Loucy (cell line): ENCODE results near the gene GSS.

Experiments used
- CTCF ChIP-seq: fragments of 200-600 bp; sonication (generic); conservative IDR thresholded peaks from 2 replicates; pipeline ENCODE4 v1.5.1; 2014; ENCODE audit warnings: mild to moderate bottlenecking, antibody characterized with exemption, low read length
- EZH2phosphoT487 ChIP-seq: fragments of 200-600 bp; IDR thresholded peaks from 2 replicates; pipeline ENCODE4 v1.6.1; 2018; ENCODE audit warnings: antibody characterized with exemption, mild to moderate bottlenecking, moderate library complexity, borderline replicate concordance

- TF ChIP-seq CTCF (no peak), EZH2phosphoT487 (no peak)
Measured at GRCh38 chr20:34978092-34978744, 22.6 kb upstream of the GSS start.
